Left lung (tissue), 10 donors: ENCODE results near the gene TFDP1. TPM values are rescaled to one million over a fixed set of nuclear protein-coding genes. Genes with fewer than 3 reads are reported as not detected.

Experiments
- ATAC-seq: fragments of 200-7000 bp; cut with Tn5 transposase; one replicate; pipeline ENCODE4 v1.9.1; 2020; ENCODE audit warnings: moderate library complexity
- DNase-seq, 4 donors: peaks; one replicate each; pipeline ENCODE4 v3.0.0-alpha.2; 2013 to 2020
- H3K27ac ChIP-seq, 2 donors: fragments of 200-600 bp; sonication (generic) in 1 of 2; one replicate each; pipeline versions ENCODE4 v1.5.0 to v1.8.0; 2020 to 2021
- H3K27me3 ChIP-seq, 2 donors: fragments of 200-600 bp; sonication (generic) in 1 of 2; one replicate each; pipeline versions ENCODE4 v1.5.0 to v1.8.0; 2020 to 2021
- H3K36me3 ChIP-seq, 2 donors: fragments of 200-600 bp; sonication (generic) in 1 of 2; one replicate each; pipeline versions ENCODE4 v1.5.0 to v1.8.0; 2020 to 2021
- H3K4me1 ChIP-seq, 2 donors: fragments of 200-600 bp; one replicate each; pipeline ENCODE4 v1.8.0; 2021
- H3K4me3 ChIP-seq, 2 donors: fragments of 200-600 bp; sonication (generic) in 1 of 2; one replicate each; pipeline versions ENCODE4 v1.5.0 to v1.8.0; 2020 to 2021; ENCODE audit warnings: mild to moderate bottlenecking in 1 of 2
- H3K9me3 ChIP-seq, 2 donors: fragments of 200-600 bp; sonication (generic) in 1 of 2; one replicate each; pipeline versions ENCODE4 v1.5.0 to v1.8.0; 2020 to 2021
- intact Hi-C, 2 donors: fragments of 100-400 bp; cut with DNase I; formaldehyde crosslinking; loops; one replicate each; pipeline versions ENCODE4 v1.11.2 to v1.14.2; 2022
- polyA plus RNA-seq, 6 donors: library from polyadenylated mRNA; unstranded; fragments of 120-200 nt; gene quantifications; one replicate each; pipeline ENCODE4 v1.2.1, GENCODE V29; 2013; ENCODE audit not compliant: insufficient read length in 6 of 6
- total RNA-seq, 2 donors: library from RNA; stranded (reverse); fragmentation: NEBNext Ultra II Directional; extraction: Animal tissue kit (Norgen Biotek cat#: 25700); gene quantifications; one replicate each; pipeline ENCODE4 v1.2.1, GENCODE V29; 2021
- TF ChIP-seq, protein P1 (sequence below), 2 donors: fragments of 200-600 bp; sonication (generic) in 1 of 2; IDR thresholded peaks; one replicate each; pipeline versions ENCODE4 v1.5.0 to v1.8.0; 2021; ENCODE audit warnings: antibody characterized with exemption in 2 of 2
- donor health status: DM: no; HTN: yes; CAD: no.
- donor health status: DM: no; HTN: no; CAD: no.

Gene TFDP1
- total and polyA plus RNA-seq, 8 donors, result 48.8 to 99.5 (median 81.7) TPM

DNA sequence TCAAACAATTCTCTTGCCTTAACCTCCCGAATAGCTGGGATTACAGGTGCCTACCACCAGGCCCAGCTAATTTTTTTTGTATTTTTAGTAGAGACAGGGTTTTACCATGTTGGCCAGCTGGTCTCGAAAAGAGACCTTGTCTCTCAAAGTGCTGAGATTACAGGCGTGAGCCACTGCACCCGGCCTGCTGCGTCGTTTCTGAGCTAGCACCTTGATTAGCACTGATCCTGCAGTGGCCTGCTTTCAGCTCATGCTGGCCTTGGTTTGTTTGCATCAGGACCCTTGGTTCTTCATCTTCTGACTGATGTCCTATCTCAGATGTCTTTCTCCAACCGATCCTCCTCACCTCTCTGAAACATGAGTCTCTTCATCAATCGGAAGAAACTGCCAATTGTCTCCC, 4.9 kb upstream of the TFDP1 start:
- Histone ChIP-seq H3K4me3 (no peak overlapping the region), H3K9me3 (peaks cover 0 to 16% of the 10 kb centered on the region in 2 donors), H3K27ac (no peak overlapping the region), H3K36me3 (no peaks in the 10 kb centered on the region), H3K27me3 (no peaks in the 10 kb centered on the region), H3K4me1 (no peaks in the 10 kb centered on the region)
- no peak for ATAC-seq
- TF ChIP-seq, protein P1, sequence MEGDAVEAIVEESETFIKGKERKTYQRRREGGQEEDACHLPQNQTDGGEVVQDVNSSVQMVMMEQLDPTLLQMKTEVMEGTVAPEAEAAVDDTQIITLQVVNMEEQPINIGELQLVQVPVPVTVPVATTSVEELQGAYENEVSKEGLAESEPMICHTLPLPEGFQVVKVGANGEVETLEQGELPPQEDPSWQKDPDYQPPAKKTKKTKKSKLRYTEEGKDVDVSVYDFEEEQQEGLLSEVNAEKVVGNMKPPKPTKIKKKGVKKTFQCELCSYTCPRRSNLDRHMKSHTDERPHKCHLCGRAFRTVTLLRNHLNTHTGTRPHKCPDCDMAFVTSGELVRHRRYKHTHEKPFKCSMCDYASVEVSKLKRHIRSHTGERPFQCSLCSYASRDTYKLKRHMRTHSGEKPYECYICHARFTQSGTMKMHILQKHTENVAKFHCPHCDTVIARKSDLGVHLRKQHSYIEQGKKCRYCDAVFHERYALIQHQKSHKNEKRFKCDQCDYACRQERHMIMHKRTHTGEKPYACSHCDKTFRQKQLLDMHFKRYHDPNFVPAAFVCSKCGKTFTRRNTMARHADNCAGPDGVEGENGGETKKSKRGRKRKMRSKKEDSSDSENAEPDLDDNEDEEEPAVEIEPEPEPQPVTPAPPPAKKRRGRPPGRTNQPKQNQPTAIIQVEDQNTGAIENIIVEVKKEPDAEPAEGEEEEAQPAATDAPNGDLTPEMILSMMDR (IDR thresholded peaks at IDR 0.05), result no peak
- no peak for DNase-seq
- intact Hi-C loops, result no loop called here

DNA sequence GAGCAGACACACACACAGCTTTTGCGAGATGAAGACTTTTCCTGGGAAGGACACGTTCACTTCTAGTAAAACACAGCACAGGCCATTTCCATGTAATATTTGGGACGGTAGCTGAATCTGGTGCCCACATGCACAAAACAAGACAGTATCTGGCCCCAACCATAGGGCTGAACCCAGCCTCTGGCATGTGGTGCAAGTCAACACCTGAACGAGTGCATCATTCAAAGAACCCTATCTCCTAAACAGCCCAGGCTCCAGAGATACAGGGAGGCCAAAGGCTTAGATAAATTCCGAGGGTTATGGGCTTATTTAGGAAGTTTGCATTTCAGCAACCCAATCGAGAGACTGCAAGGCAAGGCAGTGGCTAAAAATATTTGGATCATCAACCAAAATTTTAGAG, 2.7 kb upstream of the TFDP1 start:
- TF ChIP-seq, protein P1 (IDR thresholded peaks at IDR 0.05), result no peak
- H3K9me3 ChIP-seq, result peaks cover 0 to 9% of the 10 kb centered on the region in 2 donors
- ATAC-seq (no peak), DNase-seq (no peak)
- H3K27me3 ChIP-seq, result no peaks in the 10 kb centered on the region
- peaks cover 0 to 9% of the 10 kb centered on the region in 2 donors for H3K36me3 ChIP-seq
- no peak overlapping the region for H3K4me3 ChIP-seq
- no peak overlapping the region for H3K27ac ChIP-seq
- peaks cover 8 to 16% of the 10 kb centered on the region in 2 donors for H3K4me1 ChIP-seq
- intact Hi-C loops, result no loop called here

DNA sequence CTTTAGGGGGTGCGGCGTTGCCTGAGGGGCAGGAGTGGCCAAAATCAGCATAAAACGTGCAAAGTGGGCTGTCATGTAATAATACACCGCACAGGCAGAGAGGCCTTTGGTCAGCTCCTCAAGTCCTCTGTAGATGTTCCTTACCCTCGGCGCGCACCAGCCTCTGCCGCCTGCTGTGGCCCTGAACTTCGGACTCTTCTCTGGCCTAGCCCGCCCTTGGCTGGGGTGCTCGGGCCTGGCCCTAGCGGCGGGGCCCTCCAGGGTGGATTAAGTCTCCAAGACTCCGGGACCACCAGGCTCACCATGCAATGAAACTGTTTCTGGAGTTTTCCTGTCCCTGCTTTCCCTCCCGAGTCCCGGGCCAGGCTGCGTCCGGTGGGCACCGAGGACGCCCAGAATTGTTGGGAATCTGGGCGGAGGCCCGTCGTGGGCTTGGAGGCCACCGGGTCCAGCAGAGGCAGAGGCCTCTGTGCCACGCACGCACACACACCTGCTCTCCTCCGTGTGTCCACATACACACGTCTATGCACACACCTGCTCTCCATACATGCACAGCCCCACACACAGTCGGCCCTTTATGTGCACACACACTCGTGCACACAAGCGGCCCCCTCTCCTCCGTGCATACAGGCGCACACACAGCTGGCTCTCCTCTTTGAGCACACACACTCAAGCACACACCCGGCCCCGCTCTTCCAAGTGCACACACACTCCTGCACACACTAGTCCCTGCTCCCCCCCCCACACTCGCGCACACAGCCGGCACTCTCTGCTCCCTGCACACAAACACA, 1.5 kb upstream of the TFDP1 start:
- TF ChIP-seq, protein P1 (IDR thresholded peaks at IDR 0.05), result no peak
- ATAC-seq (no peak), DNase-seq (peak in 2 of 4 donors; percentile 29 to 65)
- intact Hi-C loops, result no loop called here
- Histone ChIP-seq H3K27ac (no peak overlapping the region), H3K4me1 (peaks cover 8 to 27% of the 10 kb centered on the region in 2 donors), H3K9me3 (peaks cover 0 to under 1% of the 10 kb centered on the region in 2 donors), H3K27me3 (no peaks in the 10 kb centered on the region), H3K36me3 (peaks cover 0 to 18% of the 10 kb centered on the region in 2 donors), H3K4me3 (no peak overlapping the region)

DNA sequence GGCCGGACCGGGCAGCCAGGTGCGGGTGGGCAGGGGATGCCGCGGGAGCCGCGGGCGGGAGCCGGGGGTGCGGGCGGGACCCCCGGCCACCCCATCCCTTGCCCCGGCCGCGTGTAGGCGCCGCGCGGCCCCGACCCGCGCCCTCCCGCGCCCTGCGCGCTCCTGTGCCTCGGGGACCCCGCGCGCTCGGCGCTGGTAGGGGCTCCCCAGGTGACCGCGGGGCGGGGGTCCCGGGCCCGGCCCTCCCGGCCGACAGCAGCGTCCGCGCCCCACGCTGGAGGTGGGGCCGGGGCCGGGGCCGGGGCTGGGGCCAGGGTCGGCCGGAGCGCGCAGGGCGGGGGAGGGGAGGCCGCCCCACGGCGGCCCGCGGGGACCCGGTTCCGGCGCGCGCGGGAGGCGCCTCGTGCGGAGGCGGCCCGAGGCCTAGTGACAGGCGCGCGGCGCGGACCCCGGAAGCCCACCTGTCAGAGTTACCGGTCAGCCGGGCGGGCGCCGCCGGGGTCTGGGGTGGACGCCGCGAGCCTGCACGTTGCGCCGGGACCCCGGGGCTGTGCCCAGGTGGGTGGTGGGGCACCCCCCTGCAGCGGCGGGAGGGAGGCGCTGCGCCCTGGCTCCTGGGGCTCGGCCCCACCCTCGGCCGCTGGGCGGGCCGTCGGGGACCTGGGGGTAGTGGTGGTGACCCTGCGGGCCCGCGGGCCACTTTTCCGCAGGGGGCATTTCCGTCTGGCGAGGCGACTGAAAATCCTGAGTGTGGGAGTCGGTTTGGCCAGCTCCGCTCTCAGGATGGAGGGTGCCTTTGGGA, 518 bp downstream of the TFDP1 start:
- H3K27ac ChIP-seq, result no peak overlapping the region
- peak overlapping the region; percentile 47 to 63 for H3K4me3 ChIP-seq
- no peaks in the 10 kb centered on the region for H3K9me3 ChIP-seq
- DNase-seq (peak in 1 of 4 donors; percentile 84), ATAC-seq (peak; percentile 22)
- peaks cover 0 to 32% of the 10 kb centered on the region in 2 donors for H3K36me3 ChIP-seq
- peaks cover 8 to 35% of the 10 kb centered on the region in 2 donors for H3K4me1 ChIP-seq
- no peaks in the 10 kb centered on the region for H3K27me3 ChIP-seq
- intact Hi-C loops, result no loop called here
- TF ChIP-seq, protein P1 (IDR thresholded peaks at IDR 0.05), result no peak

DNA sequence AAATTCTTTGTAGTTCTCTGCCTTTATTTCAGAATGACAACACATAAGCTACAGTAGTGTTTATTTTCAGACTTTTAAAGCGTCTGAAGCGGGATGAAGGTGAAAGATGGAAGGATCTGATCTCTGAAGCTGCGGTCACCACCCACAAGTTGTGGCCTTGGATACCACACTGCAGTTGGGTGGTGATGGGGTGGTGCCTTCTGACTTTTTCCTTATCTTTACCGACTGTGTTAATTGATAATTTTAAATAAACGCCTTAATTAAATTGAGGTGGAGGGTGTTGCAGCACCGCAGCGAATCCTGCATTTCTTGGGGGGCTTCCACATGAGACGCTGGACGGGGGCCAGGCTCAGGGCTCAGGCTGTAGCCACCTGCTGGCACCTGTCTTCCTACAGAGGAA, 1.3 kb downstream of the TFDP1 start:
- peak overlapping the region; percentile 47 to 63 for H3K4me3 ChIP-seq
- no peaks in the 10 kb centered on the region for H3K27me3 ChIP-seq
- peak in 1 of 4 donors; percentile 43 for DNase-seq
- TF ChIP-seq, protein P1 (IDR thresholded peaks at IDR 0.05), result no peak
- ATAC-seq, result no peak
- intact Hi-C loops, result no loop called here
- H3K36me3 ChIP-seq, result peaks cover 0 to 34% of the 10 kb centered on the region in 2 donors
- no peaks in the 10 kb centered on the region for H3K9me3 ChIP-seq
- peaks cover 8 to 35% of the 10 kb centered on the region in 2 donors for H3K4me1 ChIP-seq
- H3K27ac ChIP-seq, result no peak overlapping the region
